PC-3 (cell line): ENCODE measurements around the gene PF4V1.

Experiments used
- CTCF ChIP-seq: fragments of 300-600 bp; sonication (generic); conservative IDR thresholded peaks from 2 replicates; pipeline ENCODE4 v1.5.1; 2017; ENCODE audit warnings: antibody characterized with exemption, low read depth, mild to moderate bottlenecking, low read length
- EZH2 ChIP-seq: fragments of 300-600 bp; sonication (generic); IDR thresholded peaks from one replicate; pipeline ENCODE4 v1.6.1; 2017; ENCODE audit warnings: antibody characterized with exemption, mild to moderate bottlenecking, low read length; ENCODE audit not compliant: unreplicated experiment

- TF ChIP-seq CTCF (no peak), EZH2 (no peak)
These were observed 5.4 kb upstream of the PF4V1 start for GRCh38 chr4:73847526-73848182.
